HG03095 (cell line): ENCODE measurements around the gene GLS.
"Not testable (repeated sequence)": the region's sequence is repeated elsewhere in the genome, so short reads cannot be mapped to it uniquely, and the experiment has no call there.

Source experiments
- ATAC-seq: cut with Tn5 transposase; IDR thresholded peaks from one replicate; pipeline ENCODE4 v1.9.1; 2021; ENCODE audit warnings: moderate library complexity; ENCODE audit not compliant: unreplicated experiment

GLS gene

DNA sequence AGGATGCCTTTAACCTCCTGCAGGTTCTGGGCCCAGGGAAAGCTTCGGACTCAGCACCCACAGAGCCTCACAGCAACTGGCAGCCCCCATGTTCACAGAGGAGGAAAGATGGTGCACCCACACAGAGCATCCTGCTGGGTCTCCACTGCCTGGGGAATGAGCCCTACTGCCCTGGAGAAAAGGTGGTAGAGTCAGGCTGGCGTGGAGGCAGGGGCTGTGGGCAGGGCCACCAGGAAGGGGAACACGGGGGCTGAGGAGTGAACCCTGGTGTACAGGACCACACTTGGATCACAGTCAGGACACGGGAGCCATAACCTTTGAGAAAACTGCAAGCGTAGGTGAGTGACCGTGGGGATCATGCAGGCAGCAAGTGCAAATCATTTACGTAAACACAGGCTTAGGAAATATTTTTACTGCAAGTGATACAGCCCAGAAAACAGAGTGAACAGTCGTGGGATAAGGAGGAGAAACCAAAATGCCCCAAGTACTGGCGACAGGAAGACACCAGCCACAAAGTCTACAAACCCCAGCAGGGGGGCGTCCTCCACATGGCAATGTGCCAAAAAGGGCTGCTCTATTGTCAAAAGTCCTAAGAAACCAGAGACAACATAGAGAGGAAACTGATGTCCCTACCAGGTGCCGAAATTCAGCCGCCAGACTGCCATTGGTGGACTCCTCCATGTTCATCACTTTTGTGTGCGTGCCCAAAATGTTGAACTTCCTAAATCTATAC is 105.8 kb downstream of the GLS start:
- ATAC-seq: no peak

DNA sequence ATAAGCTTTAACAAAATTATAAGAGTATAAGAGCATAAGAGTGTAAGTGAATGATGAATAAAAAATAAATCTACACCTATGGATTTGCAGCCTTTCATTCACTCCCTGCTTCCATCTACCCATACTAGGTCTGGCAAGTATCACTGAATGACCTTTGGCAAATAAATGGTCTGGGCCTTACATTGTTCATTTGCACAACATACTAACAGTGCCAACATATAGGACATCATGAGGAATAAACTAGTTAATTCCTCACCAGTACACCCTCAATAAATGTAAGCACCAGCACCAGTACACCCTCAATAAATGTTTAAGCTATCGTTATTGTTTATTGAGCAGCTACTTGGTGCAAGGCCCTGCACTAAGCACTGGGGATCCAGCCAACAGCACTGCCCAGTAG is 106.5 kb downstream of the GLS start:
- no peak for ATAC-seq

DNA sequence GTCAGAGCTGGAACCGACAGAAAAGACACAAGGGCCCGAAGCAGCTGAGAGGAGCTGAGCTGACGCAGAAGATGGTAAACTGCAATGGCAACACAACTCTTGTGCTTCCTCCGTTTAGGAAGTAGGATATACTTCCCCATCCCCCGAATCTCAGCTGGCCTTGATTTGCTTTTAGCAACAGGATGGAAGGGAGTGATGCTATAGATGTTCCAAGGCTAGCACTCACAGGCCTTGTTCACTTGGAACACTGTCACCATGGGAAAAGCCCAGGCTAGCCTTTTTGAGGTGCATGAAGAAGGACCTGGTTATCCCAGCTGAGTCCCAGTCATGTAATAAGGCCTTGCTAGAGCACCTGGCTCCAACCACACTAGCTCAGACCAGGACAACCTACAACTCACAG is 107.3 kb downstream of the GLS start:
- no peak for ATAC-seq

DNA sequence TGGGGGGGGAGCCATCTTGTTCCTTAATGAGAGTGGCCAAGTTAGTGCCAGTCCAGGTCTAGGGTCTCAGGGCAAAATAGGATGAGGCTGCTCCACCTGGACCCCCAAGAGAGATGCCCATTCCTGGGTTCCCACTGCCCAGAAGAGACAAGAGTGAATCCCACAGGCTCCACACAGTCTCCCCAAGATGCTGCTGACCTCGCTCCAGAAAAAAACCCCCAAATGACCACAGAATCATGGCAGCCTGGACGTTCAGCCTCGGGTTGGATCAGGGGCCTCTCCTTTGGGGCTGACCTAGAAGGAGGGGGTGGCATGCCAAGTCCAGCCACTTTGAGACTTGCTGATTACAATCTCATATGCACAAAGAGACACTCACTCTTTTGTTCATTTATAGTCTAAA is 108.3 kb downstream of the GLS start:
- ATAC-seq: no peak

DNA sequence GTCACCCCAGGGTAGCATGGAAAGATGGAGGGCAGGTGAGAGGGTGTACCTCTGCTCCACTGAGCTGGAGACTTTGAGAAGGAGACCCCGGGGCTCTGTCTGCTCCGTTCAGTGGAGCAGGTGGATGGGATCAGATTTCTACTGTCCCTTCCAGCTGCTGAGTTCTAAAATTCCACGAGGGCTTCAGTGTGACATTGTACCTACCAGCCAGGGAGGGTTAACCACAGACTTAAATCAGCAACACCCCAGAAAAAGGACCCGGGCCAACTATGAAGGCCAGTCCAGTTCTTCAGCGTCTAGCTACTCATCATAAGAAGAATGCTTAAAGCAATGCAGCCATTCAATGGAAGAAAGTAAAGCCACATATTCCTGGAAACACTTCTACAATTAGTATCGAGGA is 109.5 kb downstream of the GLS start:
- ATAC-seq: no peak

- ATAC-seq: no peak
Observed at GRCh38 chr2:190993292-190993643, 112.6 kb downstream of the GLS start.

DNA sequence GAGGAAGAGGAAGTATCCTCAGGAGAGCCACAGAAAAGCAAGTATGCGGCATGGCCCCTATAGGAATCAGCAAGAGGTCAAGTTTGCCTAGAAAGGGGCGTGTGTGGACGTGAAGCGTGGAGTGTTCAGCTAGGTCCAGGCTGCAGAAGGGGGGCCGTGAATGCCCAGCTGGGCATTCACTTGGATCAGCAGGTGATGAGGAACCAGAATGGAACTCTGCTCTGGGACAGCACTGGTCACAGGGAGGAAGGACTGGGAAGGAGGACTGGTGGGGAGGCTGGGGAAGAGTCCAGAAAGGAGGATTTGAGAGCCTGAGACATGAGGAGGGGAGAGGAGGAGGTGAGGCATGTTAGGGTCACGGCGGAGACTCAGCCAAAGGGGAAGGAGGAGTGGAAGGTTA is 113.5 kb downstream of the GLS start:
- ATAC-seq: no peak

DNA sequence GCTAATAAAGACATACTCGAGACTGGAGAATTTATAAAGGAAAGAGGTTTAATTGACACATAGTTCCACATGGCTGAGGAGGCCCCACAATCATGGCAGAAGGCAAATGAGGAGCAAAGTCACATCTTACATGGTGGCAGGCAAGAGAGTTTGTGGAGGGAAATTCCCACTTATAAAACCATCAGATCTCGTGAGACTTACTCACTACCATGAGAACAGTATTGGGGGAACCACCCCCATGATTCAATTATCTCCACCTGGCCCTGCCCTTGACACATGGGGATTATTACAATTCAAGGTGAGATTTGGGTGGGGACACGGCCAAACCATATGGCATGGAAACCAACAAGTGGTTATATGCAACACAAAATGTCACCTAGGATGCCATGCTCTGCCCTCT is 114.7 kb downstream of the GLS start:
- not testable (repeated sequence) for ATAC-seq

DNA sequence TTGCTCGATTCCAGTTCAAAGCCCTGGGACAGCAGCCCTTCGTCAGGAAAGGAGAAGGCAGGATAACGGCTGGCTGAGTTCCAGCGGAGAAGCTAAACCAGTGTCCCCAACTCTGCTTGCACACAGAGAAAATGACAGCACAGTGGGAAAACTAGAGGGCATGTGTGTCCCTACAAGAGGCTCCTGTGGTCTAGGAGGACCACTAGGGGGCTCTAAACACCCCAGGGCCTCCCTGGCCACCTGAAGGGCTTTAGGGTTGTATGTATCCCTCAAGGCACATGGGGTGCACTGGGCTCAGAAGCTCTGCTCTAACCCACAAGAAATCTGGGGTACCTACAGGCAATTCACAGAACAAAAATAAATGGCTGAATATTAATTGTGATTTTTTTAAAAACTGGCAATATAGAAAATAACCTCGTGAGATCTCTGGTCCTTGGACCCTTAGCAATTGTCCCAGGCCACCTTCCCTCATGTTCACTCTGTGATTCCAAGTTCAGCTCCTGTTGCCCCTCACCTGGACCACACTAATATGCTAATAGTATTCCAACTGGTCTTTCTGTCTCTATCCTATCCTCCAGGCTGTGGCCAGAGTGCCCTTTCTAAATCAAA is 115.8 kb downstream of the GLS start:
- no peak for ATAC-seq

GRCh38 chr2:190996947-190997346 is 116.3 kb downstream of the GLS start:
- no peak for ATAC-seq

DNA sequence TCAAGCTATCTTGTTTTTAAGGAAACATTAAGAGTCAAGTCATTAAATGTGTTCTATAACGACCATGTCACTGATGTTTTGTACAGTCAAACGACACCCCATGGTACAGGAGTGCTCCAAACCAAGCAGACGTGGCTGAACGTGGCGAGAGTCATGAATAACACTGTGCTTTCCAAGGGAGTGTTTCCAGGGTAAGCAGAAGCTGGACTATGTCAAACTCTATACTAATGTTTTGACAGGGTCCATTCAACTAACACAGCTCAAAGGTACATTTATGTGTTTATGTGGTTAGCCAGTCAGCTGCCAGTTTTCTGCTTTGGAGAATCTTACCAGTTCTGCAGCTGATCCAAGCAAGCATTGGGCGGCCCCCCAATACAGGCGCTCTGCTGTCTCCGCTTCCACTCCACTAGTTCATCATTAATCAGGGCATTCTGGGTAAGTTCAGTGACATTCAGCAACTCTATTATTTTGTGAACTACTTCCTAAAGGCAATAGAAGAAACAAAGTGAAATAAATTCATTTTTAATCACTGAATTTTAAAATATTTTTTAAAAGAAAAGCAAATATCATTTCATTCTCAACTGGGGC is 117.0 kb downstream of the GLS start:
- ATAC-seq: no peak

DNA sequence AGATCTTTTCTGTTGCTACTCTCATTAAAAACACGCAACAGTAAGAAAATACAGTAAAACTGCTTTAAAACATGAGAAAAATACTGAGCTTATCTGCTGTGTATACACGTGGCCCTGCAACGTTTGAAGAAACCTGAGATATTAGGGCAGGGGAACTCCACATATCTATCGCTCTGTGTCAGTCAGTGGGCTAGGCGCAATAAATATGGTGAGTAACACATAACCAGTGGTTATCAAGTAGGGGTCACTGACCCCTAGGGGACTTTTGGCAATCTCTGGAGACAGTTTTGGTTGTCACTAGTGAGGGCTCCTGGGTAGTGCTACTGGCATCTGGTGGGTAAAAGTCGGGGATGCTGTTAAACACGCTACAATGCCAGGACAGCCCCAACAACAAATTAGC is 118.4 kb downstream of the GLS start:
- no peak for ATAC-seq

DNA sequence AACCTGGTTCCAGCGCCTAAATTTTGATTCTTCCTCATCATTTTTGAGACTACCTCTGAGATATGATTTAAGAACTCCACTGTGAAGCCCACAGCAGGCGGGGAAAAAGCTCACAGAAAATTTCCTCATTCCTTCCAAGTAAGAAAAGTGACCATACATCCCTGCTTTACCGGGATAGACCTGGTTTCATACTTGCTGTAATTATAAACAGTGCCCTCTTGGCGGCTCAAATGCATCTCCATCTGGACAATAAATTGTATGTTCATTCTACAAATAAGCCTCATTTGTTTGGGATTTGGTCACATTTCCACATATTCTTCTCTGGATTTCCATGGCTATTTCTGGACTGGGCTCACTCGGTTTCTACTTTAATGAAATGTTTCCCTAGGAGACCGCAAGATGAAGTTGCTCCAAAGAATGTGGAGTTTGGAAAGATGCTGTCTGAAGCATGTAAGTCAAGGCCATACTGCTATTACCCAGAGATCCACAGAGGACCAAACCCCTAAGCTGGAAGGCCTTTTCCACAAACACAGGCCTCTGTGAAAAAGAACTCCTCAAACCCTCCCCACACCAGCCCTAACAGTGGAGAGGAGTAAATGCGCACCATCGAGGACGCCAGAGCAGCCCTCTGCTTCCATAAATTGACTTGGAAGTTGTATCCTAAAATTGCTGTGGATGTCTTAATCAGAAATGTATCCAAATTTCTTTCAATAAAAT is 119.5 kb downstream of the GLS start:
- ATAC-seq: no peak

GRCh38 chr2:191001032-191001431 is 120.4 kb downstream of the GLS start:
- no peak for ATAC-seq

DNA sequence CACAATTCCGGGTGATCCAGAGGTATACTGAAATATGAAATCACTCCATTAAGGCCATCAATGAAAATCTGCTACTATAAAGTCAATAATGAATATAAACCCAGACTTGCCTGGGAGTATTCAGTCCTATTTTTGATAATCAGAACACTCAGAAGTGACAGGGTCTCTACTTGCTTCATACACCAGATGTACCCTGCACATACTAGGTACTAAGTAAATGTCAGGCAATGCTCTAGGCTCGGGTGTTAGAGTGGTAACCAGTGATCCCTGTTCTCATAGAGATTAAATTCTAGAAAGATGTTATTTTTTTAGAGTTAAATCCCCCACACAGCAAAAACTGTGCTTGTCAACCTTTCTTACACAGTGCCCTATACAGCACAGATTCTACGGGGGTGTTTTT is 121.0 kb downstream of the GLS start:
- ATAC-seq: no peak

DNA sequence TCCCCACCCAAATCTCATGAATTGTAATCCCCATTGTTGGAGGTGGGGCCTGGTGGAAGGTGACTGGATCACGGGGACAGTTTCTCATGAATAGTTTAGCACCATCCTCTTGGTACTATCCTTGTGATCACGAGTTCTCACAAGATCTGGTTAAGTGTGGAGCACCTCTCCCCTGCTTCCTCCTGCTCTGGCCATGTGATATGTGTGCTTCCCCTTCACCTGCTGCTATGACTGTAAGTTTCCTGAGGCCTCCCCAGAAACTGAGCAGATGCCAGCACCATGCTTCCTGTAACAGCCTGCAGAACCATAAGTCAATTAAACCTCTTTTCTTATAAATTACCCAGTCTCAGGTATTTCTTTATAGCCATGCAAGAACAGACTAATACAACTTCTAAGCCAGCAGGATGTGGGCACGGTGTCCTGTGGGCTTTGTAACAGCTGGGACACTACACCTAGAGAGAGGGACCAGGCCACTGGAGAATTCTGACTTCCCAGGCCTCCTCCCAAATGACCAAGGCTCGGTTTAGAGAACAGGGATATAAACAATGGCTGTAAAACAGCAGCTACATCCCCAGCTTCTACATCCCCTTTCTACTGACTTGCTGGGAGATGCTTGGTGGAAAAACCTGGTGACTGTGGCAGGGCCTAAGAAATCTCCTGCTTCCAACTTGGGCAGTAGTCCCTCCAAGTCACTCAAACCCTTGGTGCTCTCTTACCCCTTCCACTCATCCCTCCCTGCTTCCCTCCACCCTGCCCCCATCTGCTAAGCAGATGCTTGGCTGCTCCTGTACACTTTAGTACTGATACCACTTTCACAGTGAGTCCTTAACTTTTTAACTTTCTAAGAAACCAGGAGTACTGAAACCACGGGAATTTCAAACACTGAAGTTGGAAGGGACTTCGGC is 123.0 kb downstream of the GLS start:
- no peak for ATAC-seq

DNA sequence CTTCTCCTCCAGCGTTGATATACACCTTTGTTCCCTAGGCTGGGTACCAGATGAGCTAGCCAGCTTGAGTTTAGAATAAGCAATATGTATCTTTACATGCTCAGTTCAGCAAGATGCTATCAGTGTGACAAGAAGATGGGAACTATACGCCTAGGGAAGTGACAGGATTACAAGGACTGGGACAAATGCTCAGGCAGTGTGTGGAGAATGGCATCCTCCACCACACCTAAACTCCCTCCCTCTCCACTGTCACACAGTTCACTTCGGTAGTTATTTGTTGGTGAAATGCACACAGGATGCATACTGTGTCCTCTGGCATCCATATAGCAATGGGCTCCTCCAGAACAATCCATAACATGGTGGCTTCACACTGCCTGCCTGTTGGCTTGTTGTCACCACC is 125.7 kb downstream of the GLS start:
- no peak for ATAC-seq

DNA sequence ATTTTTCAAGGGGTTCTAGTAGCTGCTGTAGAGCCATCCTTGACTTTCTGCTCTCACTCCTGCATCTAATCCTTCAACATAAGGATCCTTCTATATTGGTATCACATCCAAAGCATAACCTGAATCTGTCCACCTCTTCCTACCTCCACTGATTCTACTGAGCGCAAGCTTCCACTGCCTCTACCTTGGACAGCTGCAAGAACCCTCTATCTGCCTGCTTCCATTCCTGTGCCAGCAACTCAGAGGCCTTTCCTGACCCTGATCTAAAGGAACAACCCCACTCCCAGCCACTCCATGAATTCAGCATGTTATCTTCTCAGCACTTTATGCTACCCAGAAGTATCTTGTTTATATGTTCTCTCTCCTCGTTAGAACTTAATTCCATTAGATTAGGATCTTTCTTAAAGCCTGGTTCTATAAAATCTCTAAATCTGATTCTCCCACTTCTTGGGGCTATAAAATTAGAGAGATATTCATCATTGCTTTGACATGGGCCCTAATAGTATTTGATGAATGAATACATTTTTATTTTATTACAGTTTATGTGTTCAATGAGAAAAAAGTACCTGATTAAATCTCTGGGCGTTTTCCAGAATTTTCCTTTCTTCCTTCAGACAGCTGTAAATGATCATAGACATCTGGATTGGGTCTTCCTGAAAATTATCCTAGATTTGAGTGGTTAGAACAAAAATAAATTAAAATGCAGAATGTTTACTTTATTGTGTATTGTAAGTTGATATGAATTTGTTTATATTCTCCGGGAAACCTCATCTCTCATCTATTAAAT is 126.6 kb downstream of the GLS start:
- ATAC-seq: no peak

- ATAC-seq: no peak
Observed at GRCh38 chr2:191008286-191008685, 127.7 kb downstream of the GLS start.
